ENCODE measurements around the gene NCOA3. TPM values are rescaled to one million over a fixed set of nuclear protein-coding genes. Genes with fewer than 3 reads are reported as not detected.
A peak's percentile ranks its signal among the peaks of the same experiment; 100 is the strongest.

The NCOA3 gene
- total RNA-seq, 4 donors from 2014 or later, result 41.6 to 74.7 (median 55.8) TPM

GRCh38 chr20:47664068-47664437 is 162.4 kb downstream of the NCOA3 start:
- TF ChIP-seq CTCF (IDR thresholded peaks at IDR 0.05; ENCODE audit: low read depth), result no peak

GRCh38 chr20:47664744-47665143 is 163.1 kb downstream of the NCOA3 start:
- TF ChIP-seq CTCF (IDR thresholded peaks at IDR 0.05; ENCODE audit: low read depth), result no peak

GRCh38 chr20:47665221-47665991 is 163.7 kb downstream of the NCOA3 start:
- no peak for TF ChIP-seq CTCF (IDR thresholded peaks at IDR 0.05; ENCODE audit: low read depth)

GRCh38 chr20:47666304-47666703 is 164.6 kb downstream of the NCOA3 start:
- TF ChIP-seq CTCF (IDR thresholded peaks at IDR 0.05; ENCODE audit: low read depth), result no peak

GRCh38 chr20:47667086-47667485 is 165.4 kb downstream of the NCOA3 start:
- no peak for TF ChIP-seq CTCF (IDR thresholded peaks at IDR 0.05; ENCODE audit: low read depth)

- peak; percentile 15 for TF ChIP-seq CTCF (IDR thresholded peaks at IDR 0.05; ENCODE audit: low read depth)
Observed at GRCh38 chr20:47667531-47668312, 166.0 kb downstream of the NCOA3 start.
